Mucosa of gallbladder (tissue), 1 donor: ENCODE data around the gene PRPH. TPM values are rescaled to one million over a fixed set of nuclear protein-coding genes. Genes with fewer than 3 reads are reported as not detected.

ENCODE experiments used
- DNase-seq: peaks from one replicate; pipeline ENCODE4 v3.0.0-alpha.2; 2020; ENCODE audit warnings: low spot score
- total RNA-seq: library from RNA; stranded (reverse); gene quantifications from one replicate; pipeline ENCODE4 v1.2.1, GENCODE V29; 2021
- donor health status: DM: no; HTN: no; CAD: no.

The PRPH gene
- total RNA-seq, 1 donor from 2014 or later = 6.3 TPM

GRCh38 chr12:49345825-49346658, 51.1 kb downstream of the PRPH start:
- no peak for DNase-seq

GRCh38 chr12:49346659-49347310, 51.8 kb downstream of the PRPH start, which contains the start of gene DNAJC22:
TSS of gene DNAJC22 (plus strand) at chr12:49346888. CDS start at chr12:49348873, 1,985 bp downstream.
- DNase-seq = no peak

- DNase-seq = peak; percentile 93
Measured at GRCh38 chr12:49347311-49348193, 52.6 kb downstream of the PRPH start.

Other genes starting within 250 kb of the PRPH start
- 104 TPM for gene KMT2D, start 234.4 kb upstream of the PRPH start, total RNA-seq
- gene RHEBL1, start 225.2 kb upstream of the PRPH start, total RNA-seq = 0.29 TPM
- gene DHH, start 200.3 kb upstream of the PRPH start, total RNA-seq = 1.5 TPM
- 53.1 TPM for gene LMBR1L, start 184.3 kb upstream of the PRPH start, total RNA-seq
- 361 TPM for gene TUBA1B, start 163.8 kb upstream of the PRPH start, total RNA-seq
- 155 TPM for gene TUBA1A, start 106.1 kb upstream of the PRPH start, total RNA-seq
- 99.4 TPM for gene TUBA1C, start 30.1 kb upstream of the PRPH start, total RNA-seq
- gene TROAP, start 28.1 kb downstream of the PRPH start, total RNA-seq = 2.0 TPM
- gene C1QL4, start 42.0 kb downstream of the PRPH start, total RNA-seq = 0.12 TPM
- 73.7 TPM for gene DNAJC22, start 51.7 kb downstream of the PRPH start, total RNA-seq
- gene SPATS2, start 72.3 kb downstream of the PRPH start, total RNA-seq = 32.1 TPM
- 22.6 TPM for gene KCNH3, start 243.9 kb downstream of the PRPH start, total RNA-seq